KMS-11 (cell line): ENCODE results near the gene REXO1.
A peak's percentile ranks its signal among the peaks of the same experiment; 100 is the strongest.

Experiments used
- H2AFZ ChIP-seq: fragments of 200-600 bp; sonication (generic); 2 replicates; pipeline ENCODE4 v1.6.1; 2016; ENCODE audit warnings: antibody characterized with exemption, mixed run types, low read depth
- H3K27ac ChIP-seq: fragments of 200-600 bp; sonication (generic); 2 replicates; pipeline ENCODE4 v1.6.1; 2016; ENCODE audit warnings: mild to moderate bottlenecking, mixed run types
- H3K27me3 ChIP-seq: fragments of 200-600 bp; sonication (generic); 2 replicates; pipeline ENCODE4 v1.6.1; 2017; ENCODE audit warnings: mild to moderate bottlenecking, low read depth, mixed run types, moderate library complexity; ENCODE audit not compliant: insufficient read depth
- H3K36me3 ChIP-seq: fragments of 200-600 bp; sonication (generic); 2 replicates; pipeline ENCODE4 v1.6.1; 2017; ENCODE audit warnings: mild to moderate bottlenecking, mixed run types; ENCODE audit not compliant: insufficient read depth
- H3K4me1 ChIP-seq: fragments of 200-600 bp; sonication (generic); 2 replicates; pipeline ENCODE4 v1.6.1; 2016; ENCODE audit warnings: mild to moderate bottlenecking, low read depth, mixed run types; ENCODE audit not compliant: poor library complexity, severe bottlenecking
- H3K4me2 ChIP-seq: fragments of 200-600 bp; sonication (generic); 2 replicates; pipeline ENCODE4 v1.7.0; 2016; ENCODE audit warnings: mild to moderate bottlenecking, mixed run types
- H3K4me3 ChIP-seq: fragments of 200-600 bp; sonication (generic); IDR thresholded peaks from 2 replicates; pipeline ENCODE4 v1.6.1; 2017; ENCODE audit warnings: low read depth, low read length, mixed read lengths; ENCODE audit not compliant: insufficient read depth
- H3K79me2 ChIP-seq: fragments of 200-600 bp; sonication (generic); 2 replicates; pipeline ENCODE4 v1.6.1; 2016; ENCODE audit warnings: low read depth, mixed run types; ENCODE audit not compliant: insufficient read depth
- H3K9ac ChIP-seq: fragments of 200-600 bp; sonication (generic); 2 replicates; pipeline ENCODE4 v1.6.1; 2016; ENCODE audit warnings: mild to moderate bottlenecking, mixed run types
- H4K20me1 ChIP-seq: fragments of 200-600 bp; sonication (generic); 2 replicates; pipeline ENCODE4 v1.6.1; 2016; ENCODE audit warnings: mild to moderate bottlenecking, mixed run types; ENCODE audit not compliant: insufficient read depth
- CTCF ChIP-seq: fragments of 200-600 bp; sonication (generic); conservative IDR thresholded peaks from 2 replicates; pipeline ENCODE4 v1.6.1; 2017; ENCODE audit warnings: low read depth, mild to moderate bottlenecking, antibody characterized with exemption, low read length, moderate library complexity, mixed read lengths

The REXO1 gene

GRCh38 chr19:1837625-1838105 is 10.6 kb downstream of the REXO1 start:
- Histone ChIP-seq H3K79me2 (peaks cover 48% of the 10 kb centered on the region; the same call in 1 of the 2 replicates), H3K4me1 (no peaks in the 10 kb centered on the region), H3K36me3 (no peaks in the 10 kb centered on the region), H3K4me3 (no peak overlapping the region), H3K27ac (no peak overlapping the region), H4K20me1 (peaks cover 4% of the 10 kb centered on the region; the same call in 1 of the 2 replicates), H3K9ac (no peak overlapping the region), H2AFZ (no peak overlapping the region), H3K27me3 (no peaks in the 10 kb centered on the region), H3K4me2 (no peak overlapping the region)
- peak; percentile 85 for TF ChIP-seq CTCF

GRCh38 chr19:1837222-1837565 is 11.1 kb downstream of the REXO1 start:
- Histone ChIP-seq H3K4me2 (no peak overlapping the region), H4K20me1 (peaks cover 4% of the 10 kb centered on the region; the same call in 1 of the 2 replicates), H3K9ac (no peak overlapping the region)

DNA sequence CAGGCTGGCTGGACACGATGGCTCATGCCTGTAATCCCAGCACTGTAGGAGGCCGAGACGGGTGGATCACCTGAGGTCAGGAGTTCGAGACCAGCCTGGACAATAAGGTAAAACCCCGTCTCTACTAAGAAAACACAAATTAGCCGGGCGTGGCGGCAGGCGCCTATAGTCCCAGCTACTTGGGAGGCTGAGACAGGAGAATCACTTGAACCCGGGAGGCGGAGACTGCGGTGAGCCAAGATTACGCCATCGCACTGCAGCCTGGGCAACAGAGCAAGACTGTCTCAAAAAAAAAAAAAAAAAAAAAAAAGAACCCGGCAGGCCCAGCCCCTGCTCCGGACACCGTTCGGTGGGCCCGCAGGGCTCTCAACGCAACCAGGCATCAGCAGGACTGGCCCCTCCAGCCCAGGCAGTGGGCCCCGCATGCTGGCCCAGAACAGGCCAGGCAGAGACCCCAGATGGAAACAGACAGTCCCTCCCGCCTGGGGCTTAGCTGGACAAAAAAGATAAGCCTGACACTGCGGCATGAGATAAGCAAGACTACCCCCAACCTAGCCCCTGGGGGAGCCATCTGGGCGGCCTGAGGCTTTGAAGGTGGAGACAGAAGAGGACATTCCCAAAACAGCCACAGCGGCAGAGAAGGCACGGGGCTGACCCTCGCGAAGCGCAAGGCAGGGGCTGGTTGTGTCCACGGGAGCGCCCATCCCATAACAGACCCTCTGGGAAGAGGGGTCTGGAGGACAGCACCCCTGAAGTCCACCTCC is 11.6 kb downstream of the REXO1 start:
- peaks cover 4% of the 10 kb centered on the region; the same call in 1 of the 2 replicates for H4K20me1 ChIP-seq
- H3K36me3 ChIP-seq: no peaks in the 10 kb centered on the region
- H3K79me2 ChIP-seq: peaks cover 38% of the 10 kb centered on the region; the same call in 1 of the 2 replicates
- H3K27me3 ChIP-seq: no peaks in the 10 kb centered on the region
- no peak for TF ChIP-seq CTCF
- no peaks in the 10 kb centered on the region for H3K4me1 ChIP-seq
- no peak overlapping the region for H2AFZ ChIP-seq
- H3K4me3 ChIP-seq: no peak overlapping the region
- no peak overlapping the region for H3K27ac ChIP-seq
- H3K4me2 ChIP-seq: no peak overlapping the region
- H3K9ac ChIP-seq: no peak overlapping the region

More at GRCh38 chr19:1837222-1837565, 11.1 kb downstream of the REXO1 start:
- H2AFZ ChIP-seq: no peak overlapping the region
- H3K4me1 ChIP-seq: no peaks in the 10 kb centered on the region
- no peaks in the 10 kb centered on the region for H3K27me3 ChIP-seq
- H3K79me2 ChIP-seq: peaks cover 44% of the 10 kb centered on the region; the same call in 1 of the 2 replicates
- H3K4me3 ChIP-seq: no peak overlapping the region
- no peak for TF ChIP-seq CTCF
- no peak overlapping the region for H3K27ac ChIP-seq
- H3K36me3 ChIP-seq: no peaks in the 10 kb centered on the region

- Histone ChIP-seq H3K9ac (no peak overlapping the region), H3K27ac (no peak overlapping the region), H3K4me3 (no peak overlapping the region), H3K79me2 (peaks cover 27% of the 10 kb centered on the region; the same call in 1 of the 2 replicates), H4K20me1 (no peaks in the 10 kb centered on the region), H2AFZ (no peak overlapping the region), H3K4me1 (no peaks in the 10 kb centered on the region), H3K36me3 (no peaks in the 10 kb centered on the region), H3K27me3 (no peaks in the 10 kb centered on the region), H3K4me2 (no peak overlapping the region)
- TF ChIP-seq CTCF: no peak
These were observed 14.7 kb downstream of the REXO1 start for GRCh38 chr19:1833540-1833939.
